DMS114 treated with DMSO at 0.1 percent for 48 hours (cell line): ENCODE measurements around the gene FLYWCH1.
A peak's percentile ranks its signal among the peaks of the same experiment; 100 is the strongest.

ENCODE experiments used
- DNase-seq: peaks from one replicate; lab custom pipeline; 2025; ENCODE audit not compliant: unreplicated experiment; lab: John Stamatoyannopoulos, UW

Gene FLYWCH1

DNA sequence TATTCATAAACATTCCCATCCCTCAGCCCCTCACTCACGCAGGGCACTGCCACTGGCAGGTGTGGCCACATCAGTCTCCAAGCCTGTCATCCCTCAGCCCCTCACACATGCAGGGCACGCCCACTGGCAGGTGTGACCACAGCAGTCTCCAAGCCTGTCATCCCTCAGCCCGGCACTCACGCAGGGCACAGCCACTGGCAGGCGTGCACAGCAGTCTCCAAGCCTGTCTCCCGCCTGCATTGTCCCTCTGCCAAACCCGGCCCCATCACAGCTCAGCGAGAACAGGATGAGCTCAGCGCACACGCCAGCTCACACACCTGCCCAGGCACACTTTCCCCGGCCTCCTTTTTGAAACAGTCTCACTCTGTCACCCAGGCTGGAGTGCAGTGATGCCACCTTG lies 40.9 kb downstream of the FLYWCH1 start:
- no peak for DNase-seq

DNA sequence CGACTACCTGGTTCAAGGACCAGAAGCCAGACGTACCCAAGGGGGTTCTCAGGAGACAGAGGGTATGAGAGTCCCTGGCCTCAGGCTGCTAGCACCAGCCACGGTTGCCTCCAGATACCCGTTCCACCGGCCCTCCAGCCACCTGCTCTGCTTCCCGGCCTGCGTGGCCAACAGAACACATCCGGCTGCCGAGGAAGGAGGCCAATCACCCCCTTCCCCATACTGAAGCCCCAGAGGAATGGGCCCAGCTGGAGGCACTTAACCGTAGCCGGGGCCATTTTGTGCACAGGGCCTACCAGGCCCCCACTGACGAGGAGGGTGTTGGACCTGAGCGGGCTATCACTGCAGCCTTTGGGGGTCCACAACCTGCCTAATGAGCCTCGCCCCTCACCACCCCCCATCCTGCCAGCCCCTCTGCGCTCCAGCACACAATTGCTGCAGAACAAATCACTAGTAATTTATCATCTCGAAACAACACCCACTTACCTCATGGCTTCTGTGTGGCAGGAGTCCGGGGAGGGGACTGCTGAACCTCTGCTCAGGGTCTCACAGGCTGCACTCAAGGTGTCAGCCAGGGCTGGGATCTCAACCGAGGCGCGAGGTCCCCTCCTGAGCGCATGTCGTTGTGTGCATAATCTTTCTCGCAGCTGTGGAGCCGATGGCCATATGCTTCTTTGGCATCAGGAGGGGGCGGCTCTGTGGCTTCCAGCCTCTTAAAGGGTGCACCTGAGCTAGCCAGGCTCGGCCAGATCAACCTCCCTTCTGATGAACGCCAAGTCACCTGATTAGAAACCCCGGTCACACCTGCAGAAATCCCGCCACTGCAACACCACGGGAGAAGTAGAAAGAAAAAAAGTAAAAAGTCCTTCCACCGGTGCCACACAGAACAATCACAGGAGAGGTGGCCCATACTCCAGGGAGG lies 42.2 kb downstream of the FLYWCH1 start:
- DNase-seq = no peak

DNA sequence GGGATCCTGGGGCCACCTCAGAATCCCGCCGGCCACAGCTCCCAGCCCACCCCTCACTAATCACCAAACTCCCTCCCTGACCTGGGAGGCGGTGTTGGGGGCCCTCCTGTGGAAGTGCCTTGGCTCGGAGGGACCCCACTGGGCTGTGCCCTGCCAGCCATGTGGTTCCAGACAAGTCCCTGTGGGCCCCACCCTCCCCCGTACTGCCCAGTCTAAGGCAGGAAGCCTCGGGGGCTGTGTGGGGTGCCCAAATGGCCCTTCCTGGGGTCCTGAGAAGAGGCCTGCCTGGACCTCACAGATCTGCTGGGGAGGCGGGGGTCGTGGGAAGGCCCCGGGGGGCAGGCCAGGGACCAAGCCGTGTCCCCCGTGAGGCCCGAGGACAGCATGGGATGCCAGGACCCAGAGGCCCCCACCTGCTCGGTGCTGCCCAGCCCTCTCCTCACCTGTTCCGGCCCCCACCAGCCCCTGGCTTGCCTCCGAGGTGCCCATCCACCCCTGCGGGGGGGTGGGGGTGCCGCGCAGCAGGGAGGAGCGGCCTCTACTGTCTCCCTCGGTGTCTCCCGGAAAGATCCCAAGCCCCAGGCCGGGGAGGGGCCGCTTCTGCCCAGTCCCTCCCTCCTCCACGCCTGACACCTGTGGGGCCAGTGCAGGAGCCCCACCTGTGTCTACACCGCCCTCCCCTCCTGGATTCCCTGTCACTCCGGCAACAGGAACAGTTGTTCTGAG lies 43.1 kb downstream of the FLYWCH1 start:
- DNase-seq = no peak

DNA sequence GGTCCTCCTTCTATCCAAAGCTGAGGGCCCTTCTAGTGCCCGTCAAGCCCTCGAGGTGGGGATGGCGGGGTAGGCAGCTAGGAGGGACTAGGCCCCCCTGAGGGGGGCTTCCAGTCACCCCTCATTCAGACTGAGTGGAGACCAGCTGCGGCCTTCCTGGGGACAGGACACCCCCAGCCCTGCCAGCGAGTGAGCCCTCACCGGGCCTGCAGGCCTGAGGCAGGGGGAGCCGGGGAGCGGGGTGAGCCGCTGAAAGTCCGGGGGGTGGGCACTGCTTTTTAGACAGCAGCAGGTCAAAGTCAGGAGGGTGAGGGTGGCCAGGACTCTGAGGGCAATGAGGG lies 43.7 kb downstream of the FLYWCH1 start:
- no peak for DNase-seq

DNA sequence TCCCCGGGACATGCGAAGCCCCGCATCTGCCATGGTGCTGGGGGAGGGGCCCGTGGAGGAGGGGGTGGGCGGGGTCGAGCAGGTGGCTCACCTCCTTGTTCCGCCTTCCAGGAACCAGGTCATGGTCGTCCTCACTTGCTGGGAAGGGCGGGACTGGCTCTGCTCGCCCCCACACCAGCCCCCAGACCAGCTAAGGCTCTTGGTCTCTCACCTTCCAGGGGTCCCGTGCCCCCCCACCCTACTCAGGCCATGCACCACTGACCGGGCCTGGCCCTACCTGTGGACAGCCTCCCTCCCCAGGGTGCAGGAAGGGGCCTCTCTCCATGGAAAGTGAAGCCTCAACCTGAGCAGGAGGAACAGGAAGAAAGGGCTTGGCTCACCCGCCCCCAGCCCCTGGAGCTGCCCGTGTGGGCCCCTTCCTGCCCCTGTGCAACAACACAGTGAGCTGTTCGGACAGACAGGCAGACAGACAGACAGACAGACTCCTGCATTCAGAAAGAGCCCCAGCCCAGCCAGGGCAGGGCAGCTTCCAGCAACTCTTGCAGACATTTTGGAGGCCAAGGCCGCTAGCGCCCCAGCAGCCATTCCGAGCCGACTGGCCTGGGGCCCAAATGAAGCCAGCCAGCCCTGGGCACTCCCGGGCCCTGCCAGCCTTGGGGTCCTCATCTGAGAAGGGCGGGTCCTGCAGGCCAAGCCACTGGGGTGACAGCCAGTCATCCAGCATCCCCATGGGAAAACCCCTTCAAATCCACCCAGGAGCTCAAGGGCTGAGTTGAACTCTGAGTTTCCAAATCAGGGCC lies 44.2 kb downstream of the FLYWCH1 start:
- no peak for DNase-seq

DNA sequence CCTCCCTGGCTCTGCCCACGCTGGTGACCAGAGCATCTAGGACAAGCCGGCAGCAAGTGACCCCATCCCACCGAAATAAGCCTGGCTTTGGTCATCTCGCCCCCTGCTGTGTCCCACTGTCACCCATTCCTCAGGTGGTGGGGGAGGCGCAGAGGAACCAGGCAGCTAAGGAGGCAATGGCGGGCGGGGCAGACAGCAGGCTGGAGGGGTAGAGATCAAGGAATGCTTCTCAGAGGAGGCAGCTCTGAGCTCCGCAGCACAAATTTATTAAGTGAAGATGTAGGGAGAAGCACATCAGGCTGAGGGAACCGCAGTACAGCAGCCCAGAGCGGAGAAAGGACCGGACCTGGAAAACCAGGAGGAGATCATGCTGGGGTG lies 44.8 kb downstream of the FLYWCH1 start:
- no peak for DNase-seq

DNA sequence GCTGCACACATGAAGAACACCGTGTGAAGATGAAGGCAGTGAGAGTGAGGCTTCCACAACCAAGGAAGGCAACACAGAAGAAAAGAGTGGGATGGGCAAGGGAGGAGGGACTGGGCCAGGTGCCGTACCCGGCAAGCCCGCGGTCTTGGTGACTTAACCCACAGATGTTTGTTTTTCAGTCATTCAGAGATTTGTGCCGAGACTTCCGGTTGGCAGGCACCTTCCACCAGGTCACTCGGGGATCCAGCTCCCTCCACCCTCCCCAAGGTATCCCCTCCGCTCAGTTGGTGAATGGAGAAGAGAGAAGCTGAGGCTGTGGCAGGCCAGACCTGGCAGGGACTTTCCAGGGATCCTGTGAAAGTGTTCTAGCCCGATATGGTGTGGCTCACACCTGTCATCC lies 47.5 kb downstream of the FLYWCH1 start:
- no peak for DNase-seq

DNA sequence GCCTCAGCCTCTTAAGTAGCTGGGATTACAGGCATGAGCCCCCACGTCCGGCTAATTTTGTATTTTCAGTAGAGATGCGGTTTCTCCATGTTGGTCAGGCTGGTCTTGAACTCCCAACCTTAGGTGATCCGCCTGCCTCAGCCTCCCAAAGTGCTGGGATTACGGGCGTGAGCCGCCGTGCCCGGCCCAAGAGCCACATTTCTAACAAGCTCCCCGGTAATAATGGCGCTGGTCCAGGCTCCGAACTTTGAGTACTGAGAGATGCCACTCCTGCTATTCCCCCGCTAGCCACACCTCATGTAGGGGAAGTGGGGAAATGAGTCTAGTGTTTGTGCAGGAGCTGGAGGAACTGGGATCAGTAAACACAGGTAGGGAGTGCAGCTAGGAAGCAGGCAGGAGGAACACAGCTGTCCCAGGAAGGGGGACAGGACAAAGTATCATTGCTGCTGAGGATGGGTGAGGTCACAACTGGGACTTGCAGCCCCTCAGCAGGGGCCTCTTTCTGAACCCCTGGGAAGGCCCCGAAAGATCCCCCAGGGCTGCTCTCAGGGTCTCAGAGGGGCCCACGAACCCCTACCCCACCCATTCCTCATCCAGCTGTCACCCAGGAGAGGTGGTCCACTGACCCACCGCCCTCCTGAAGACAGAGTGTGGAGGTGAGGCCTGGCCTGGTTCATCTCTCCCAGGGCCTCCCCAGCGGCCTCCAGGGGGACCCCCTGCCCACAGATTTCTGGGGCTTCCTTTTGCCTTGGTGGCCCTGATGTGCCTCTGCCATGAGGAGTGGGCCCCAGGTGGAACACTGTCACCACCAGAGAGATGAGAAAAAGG lies 48.7 kb downstream of the FLYWCH1 start:
- no peak for DNase-seq

DNA sequence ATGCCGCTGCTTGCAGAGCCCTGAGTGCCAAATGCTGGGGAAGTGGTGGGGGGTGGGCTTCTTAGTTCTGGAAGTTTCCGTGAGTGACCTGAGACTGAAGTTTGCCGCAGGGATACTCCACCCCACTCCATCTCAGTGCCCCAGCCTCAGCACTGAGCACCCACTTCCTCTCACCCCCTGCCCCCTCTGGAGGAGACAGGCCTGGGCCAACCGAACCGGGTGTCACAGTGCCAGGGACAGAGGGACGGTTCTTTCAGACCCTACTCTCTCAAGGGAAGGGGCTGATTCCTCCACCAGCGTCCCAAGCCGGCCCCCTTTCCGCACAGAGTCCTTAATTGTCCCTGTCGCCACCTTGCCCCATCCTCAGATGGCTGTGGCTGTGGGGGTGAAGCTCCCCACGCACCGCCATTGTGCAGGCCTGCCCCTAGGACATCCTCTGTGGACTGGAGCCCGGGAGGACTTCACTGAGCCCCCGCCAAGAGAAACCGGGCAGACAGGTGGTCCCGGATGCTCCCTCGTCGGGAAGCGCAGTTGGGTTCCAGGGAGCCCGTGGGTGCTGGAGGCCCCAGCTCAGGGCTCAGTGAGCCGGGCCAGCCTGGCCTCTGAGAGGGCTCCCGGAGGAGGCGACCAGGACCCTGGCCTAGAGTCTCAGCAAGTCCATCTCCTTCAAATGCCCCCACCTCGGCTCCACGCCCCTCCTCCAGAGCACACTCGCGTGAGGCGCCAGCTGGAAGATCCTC lies 50.8 kb downstream of the FLYWCH1 start:
- DNase-seq = no peak

DNA sequence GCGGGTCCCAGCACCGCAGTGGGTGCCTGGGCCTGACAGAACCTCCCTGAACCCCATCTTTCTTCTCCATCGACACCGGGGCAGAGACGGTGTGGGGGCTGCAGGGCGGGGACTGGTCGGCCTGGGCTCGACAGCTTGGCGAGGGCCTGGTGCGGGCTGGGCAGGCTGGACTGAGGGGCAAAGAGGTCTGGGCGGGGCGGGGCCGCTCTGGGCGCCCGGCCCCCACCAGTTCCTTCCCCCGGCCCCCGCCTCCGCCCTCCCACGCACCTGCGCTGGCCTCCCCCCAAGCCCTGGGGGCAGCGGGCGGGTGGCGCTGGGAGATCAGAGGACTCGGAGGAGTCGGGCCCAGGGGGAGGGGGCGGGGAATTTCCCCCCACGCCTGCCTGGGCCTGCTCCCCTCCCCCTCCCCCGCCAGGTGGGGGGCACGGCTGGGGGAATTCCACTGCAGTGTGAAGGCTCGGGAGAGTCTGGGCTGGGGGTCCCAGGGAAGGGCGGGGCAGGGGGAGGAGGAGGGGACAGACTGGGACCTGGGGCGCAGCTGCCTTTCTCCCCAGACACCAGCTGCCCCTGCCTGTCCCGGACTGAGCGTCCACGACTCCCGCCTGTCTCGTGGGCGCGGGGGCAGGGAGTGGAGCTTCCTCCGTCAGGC lies 51.5 kb downstream of the FLYWCH1 start:
- no peak for DNase-seq

DNA sequence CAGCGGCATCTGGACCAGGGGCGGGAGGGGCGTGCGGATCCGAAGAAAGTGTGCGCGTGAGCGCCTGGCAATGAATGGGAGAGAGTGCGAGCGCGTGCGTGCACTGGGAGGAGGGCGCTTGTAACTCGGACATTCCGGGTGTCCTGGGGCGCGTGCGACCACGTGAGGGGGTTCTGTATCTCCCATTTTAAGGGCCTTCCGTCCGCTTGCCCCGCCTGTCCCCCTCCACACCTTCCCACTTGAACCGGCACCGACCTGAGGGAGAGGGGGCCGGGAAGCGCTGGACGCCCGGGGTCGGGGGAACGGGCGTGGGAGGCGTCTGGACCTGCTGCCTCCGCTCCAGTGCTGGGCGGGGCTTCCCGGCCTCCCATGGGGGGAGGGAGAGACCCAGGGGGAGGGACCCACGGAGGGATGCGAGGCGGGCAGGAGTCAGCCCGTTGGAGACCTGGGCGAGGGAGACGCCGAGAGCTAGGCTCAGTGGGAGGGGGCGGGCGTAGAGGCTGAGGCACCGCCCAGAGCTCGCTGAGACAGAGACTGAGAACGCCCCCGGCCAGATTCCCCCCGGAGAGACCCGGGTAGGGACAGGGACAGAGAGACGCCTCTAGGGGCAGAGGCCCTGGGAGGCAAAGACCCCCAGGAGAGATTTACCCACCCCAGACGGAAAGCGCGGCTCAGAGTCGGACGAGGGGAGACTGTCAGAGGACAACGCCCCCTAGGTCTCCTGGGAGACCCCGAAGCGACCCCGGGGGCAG lies 52.2 kb downstream of the FLYWCH1 start, which contains the start of gene KREMEN2:
Gene KREMEN2, plus strand, starts transcription at position 553 of the 752 bp plus-strand sequence. CDS start 246 bp downstream, outside the sequence.
- peak; percentile 66 for DNase-seq

DNA sequence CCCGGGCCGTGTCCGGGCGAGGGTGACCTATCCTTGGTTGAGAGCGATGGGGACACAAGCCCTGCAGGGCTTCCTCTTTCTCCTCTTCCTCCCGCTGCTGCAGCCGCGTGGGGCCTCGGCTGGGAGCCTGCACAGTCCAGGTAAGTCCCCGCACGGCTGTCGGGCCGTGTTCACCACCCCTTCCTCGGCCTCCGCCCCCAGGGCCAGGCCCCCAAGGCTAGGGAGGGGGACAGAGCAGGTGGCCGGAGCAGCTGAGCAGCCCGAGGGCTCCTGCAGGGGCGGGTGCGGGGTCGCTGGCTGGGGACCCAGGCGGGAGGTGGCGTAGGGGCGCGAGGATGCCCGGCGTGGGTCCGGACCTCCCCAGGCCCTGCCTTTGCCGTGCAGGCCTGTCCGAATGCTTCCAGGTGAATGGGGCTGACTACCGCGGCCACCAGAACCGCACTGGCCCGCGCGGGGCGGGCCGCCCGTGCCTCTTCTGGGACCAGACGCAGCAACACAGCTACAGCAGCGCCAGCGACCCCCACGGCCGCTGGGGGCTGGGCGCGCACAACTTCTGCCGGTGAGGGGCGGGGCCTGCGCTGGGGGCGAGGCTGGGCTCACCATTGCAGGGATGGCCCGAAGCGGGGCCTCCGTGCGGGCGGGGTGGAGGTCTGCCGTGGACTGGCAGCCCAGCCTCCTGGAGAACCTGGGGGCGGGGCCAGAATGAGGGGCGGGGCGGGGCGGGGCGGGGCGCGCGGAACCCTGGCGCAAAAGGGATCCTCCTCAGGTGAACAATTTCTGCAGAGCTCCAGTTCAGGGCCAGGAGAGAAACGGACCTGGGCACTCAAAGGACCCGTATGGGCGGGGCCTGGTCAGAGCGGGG lies 53.0 kb downstream of the FLYWCH1 start:
- peak; percentile 50 for DNase-seq

DNA sequence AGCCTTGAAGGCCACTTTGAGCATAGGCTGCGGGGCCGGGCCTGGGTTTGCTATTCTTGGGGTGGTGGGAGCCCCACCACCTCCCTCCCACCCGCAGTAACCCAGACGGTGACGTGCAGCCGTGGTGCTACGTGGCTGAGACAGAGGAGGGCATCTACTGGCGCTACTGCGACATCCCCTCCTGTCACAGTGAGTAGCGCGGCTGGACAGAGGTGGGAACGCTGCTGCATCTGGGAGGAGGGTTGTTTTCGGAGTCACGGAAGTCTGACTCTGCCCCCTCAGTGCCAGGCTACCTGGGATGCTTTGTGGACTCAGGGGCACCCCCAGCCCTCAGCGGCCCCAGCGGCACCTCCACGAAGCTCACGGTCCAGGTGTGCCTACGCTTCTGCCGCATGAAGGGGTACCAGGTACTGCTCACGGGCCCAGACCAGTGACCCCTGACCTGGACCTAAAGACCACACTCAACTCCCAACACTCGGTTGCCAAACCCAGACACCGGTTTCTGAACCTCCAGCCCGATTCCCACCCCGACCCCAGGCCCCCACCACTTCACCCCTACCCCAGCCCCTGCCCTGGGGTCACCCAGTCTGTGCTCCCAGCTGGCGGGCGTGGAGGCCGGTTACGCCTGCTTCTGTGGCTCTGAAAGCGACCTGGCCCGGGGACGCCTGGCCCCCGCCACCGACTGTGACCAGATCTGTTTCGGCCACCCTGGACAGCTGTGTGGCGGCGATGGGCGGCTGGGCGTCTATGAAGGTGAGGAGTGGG lies 54.5 kb downstream of the FLYWCH1 start:
- no peak for DNase-seq

DNA sequence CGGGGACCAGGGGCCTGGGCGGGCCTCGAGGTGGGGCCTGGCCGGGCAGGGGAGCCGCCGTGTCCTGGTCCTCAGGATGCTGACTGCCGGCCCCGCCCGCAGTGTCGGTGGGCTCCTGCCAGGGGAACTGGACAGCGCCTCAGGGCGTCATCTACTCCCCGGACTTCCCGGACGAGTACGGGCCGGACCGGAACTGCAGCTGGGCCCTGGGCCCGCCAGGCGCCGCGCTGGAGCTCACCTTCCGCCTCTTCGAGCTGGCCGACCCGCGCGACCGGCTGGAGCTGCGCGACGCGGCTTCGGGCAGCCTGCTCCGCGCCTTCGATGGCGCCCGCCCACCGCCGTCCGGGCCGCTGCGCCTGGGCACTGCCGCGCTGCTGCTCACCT lies 55.1 kb downstream of the FLYWCH1 start:
- no peak for DNase-seq

DNA sequence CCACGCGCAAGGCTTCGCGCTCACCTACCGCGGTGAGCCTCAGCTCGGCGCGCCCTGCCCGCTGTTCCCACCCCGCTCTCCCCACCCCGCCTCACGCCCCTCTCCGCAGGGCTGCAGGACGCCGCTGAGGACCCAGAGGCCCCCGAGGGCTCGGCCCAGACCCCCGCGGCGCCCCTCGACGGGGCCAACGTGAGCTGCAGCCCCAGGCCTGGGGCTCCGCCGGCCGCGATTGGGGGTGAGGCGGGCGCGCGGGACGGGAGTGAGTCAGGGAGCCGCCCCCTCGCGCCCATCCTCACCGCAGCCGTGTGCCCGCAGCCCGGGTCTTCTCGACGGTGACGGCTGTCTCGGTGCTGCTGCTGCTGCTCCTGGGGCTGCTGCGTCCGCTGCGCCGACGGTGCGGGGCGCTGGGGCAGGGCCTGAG lies 55.5 kb downstream of the FLYWCH1 start:
- DNase-seq = no peak

DNA sequence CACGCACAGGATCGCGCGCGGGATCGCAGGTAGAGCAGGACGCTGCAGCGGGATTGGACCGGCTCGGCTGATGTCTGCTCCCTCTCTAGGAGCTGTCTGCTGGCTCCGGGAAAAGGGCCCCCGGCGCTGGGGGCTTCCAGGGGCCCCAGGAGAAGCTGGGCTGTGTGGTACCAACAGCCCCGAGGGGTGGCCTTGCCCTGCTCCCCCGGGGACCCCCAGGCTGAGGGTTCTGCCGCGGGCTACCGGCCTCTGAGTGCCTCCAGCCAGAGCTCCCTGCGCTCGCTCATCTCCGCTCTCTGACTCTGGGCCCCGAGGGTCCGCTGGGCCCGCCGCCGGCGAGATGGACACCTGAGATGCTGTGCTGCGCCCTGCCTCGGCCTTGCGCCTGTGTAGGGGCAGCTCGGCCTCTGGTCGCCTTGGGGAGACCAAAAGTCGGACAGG lies 56.0 kb downstream of the FLYWCH1 start:
- no peak for DNase-seq

DNA sequence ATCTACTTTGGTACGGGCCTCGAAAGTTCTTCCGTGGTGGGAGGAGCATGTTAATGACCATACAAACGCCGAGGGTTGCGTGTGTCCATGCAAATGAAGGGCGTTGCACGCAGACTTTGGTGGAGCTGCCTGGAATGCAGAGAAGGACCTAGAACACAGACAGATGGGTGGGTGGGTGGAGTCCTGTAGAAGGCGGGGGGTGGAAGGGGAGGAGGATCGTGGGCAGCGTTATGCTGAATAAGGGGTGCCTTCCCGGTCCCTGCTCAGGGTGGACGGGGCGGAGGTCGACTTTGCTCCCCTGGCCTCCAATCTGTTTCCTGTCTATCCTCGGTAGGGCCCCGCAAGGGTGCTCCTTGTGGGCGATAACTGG lies 56.6 kb downstream of the FLYWCH1 start:
- no peak for DNase-seq
